GM19468 (cell line): ENCODE measurements around the gene ACSF3.
"Not testable (repeated sequence)": the region's sequence is repeated elsewhere in the genome, so short reads cannot be mapped to it uniquely, and the experiment has no call there.

Experiments
- ATAC-seq: cut with Tn5 transposase; IDR thresholded peaks from one replicate; pipeline ENCODE4 v1.9.1; 2021; ENCODE audit warnings: mild to moderate bottlenecking, moderate library complexity, moderate number of reproducible peaks; ENCODE audit not compliant: unreplicated experiment; ENCODE audit errors: extremely low read depth

ACSF3 gene

GRCh38 chr16:89071686-89072547 is 21.7 kb upstream of the ACSF3 start:
- ATAC-seq = no peak

GRCh38 chr16:89072548-89073130 is 21.0 kb upstream of the ACSF3 start:
- ATAC-seq = no peak

GRCh38 chr16:89073346-89074071 is 20.1 kb upstream of the ACSF3 start:
- no peak for ATAC-seq

GRCh38 chr16:89074072-89074674 is 19.5 kb upstream of the ACSF3 start:
- not testable (repeated sequence) for ATAC-seq

- ATAC-seq = no peak
These were observed 18.6 kb upstream of the ACSF3 start for GRCh38 chr16:89074803-89075688.

- ATAC-seq = no peak
These were observed 17.5 kb upstream of the ACSF3 start for GRCh38 chr16:89076159-89076558.

- no peak for ATAC-seq
These were observed 16.6 kb upstream of the ACSF3 start for GRCh38 chr16:89077076-89077475.

- no peak for ATAC-seq
These were observed 15.5 kb upstream of the ACSF3 start for GRCh38 chr16:89078172-89078571.

GRCh38 chr16:89079434-89079980 is 14.1 kb upstream of the ACSF3 start:
- no peak for ATAC-seq

GRCh38 chr16:89080196-89080853 is 13.3 kb upstream of the ACSF3 start:
- ATAC-seq = no peak

GRCh38 chr16:89081556-89081955 is 12.1 kb upstream of the ACSF3 start:
- ATAC-seq = no peak

GRCh38 chr16:89084411-89084810 is 9.2 kb upstream of the ACSF3 start:
- ATAC-seq = no peak

GRCh38 chr16:89084814-89085612 is 8.6 kb upstream of the ACSF3 start:
- ATAC-seq = no peak

GRCh38 chr16:89085755-89086154 is 7.9 kb upstream of the ACSF3 start:
- ATAC-seq = no peak

GRCh38 chr16:89087922-89088497 is 5.6 kb upstream of the ACSF3 start:
- no peak for ATAC-seq

GRCh38 chr16:89089120-89089519 is 4.5 kb upstream of the ACSF3 start:
- no peak for ATAC-seq

- no peak for ATAC-seq
These were observed 3.4 kb upstream of the ACSF3 start for GRCh38 chr16:89090182-89090630.
